SH-SY5Y (cell line): Measurements from ENCODE around the gene CRYBG2.

Experiments used
- GATA2 ChIP-seq: IDR thresholded peaks from 2 replicates; pipeline ENCODE4 v1.6.1; 2011; ENCODE audit warnings: mild to moderate bottlenecking, low read depth, low read length
- GATA3 ChIP-seq: IDR thresholded peaks from 2 replicates; pipeline ENCODE4 v1.6.1; 2011; ENCODE audit warnings: low read depth, mild to moderate bottlenecking, low read length, moderate library complexity

CRYBG2 gene

DNA sequence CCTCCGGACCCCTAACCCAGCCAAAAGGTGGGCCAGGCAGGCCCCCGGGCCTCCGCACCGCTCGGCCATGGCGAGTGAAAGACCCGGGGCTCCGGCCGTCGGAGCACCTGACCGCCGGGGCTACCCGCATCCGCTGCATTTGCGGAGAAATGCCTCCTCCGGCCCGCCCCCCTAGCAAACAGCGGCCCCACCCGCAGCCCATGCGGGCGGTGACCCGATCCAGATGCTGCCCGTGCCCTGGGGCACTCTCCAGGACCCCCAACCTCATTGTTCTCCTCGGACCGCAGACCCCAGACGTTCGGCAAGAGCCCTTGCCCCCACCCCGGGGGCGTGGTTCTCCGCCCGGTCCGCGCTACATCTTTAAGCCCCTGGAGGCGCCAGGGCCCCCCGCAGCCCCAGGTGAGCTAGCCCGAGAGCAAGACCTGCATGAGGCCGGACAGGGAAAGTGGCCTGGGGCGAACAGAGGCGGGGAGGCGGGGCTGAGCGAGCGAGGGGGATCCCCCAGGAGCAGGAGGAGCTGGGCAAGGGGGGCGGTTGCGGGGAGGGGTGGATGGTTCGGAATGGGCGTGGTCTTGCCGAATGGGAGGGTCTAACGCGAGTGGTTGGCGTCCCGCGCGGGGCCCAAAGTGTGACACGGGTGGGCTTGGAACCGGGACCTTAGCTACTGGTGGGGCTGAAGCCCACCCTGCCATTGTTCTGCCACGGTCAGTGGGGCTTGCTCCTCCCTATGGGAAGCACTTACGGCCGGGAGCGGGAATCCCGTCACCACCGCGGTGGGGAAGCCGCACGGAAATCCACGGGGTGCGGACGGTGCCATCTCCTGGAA is 6.3 kb upstream of the CRYBG2 start:
- TF ChIP-seq GATA2 (no peak), GATA3 (no peak)

- TF ChIP-seq GATA2 (no peak), GATA3 (no peak)
Observed at GRCh38 chr1:26358411-26359384, 4.8 kb upstream of the CRYBG2 start.

GRCh38 chr1:26357121-26357602 is 3.2 kb upstream of the CRYBG2 start:
- TF ChIP-seq GATA3 (no peak), GATA2 (no peak)

GRCh38 chr1:26356106-26356505 is 2.2 kb upstream of the CRYBG2 start:
- TF ChIP-seq GATA2 (no peak), GATA3 (no peak)

GRCh38 chr1:26354972-26355371 is 1.0 kb upstream of the CRYBG2 start:
- no peak for TF ChIP-seq GATA2
- TF ChIP-seq GATA3, result no peak

DNA sequence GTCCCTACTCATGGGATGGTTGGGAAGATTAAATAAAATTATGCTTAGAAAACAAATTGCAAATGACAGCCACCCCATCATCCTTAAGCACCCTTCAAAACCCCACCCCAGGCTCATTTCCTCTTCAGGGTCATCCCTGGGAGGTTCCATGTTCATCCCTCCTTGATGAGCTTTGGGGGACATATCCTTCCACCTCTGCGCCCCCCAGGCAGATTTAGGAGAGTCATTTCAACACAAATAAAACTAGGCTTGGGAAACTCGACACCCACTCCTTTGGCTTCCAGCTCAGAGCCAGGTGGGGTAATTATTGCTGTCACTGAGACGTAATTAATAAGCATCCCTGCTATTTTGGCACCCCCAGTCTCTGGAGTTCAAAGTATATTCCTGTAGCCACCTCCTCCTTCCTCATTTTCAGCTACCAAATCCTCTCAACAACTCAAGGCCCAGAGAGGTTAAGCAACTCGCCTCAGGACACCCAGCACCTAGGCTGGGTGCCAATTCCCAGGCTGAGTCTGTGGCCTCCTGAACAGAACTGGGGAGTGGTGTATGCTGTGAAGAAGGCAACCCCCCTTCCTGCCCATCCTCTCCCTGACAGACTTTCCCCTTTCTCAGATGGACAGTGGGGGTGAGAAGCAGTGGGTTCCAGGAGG is 595 bp downstream of the CRYBG2 start:
- TF ChIP-seq GATA3 (no peak), GATA2 (no peak)

GRCh38 chr1:26352338-26352679 is 1.6 kb downstream of the CRYBG2 start:
- no peak for TF ChIP-seq GATA2
- TF ChIP-seq GATA3, result no peak

DNA sequence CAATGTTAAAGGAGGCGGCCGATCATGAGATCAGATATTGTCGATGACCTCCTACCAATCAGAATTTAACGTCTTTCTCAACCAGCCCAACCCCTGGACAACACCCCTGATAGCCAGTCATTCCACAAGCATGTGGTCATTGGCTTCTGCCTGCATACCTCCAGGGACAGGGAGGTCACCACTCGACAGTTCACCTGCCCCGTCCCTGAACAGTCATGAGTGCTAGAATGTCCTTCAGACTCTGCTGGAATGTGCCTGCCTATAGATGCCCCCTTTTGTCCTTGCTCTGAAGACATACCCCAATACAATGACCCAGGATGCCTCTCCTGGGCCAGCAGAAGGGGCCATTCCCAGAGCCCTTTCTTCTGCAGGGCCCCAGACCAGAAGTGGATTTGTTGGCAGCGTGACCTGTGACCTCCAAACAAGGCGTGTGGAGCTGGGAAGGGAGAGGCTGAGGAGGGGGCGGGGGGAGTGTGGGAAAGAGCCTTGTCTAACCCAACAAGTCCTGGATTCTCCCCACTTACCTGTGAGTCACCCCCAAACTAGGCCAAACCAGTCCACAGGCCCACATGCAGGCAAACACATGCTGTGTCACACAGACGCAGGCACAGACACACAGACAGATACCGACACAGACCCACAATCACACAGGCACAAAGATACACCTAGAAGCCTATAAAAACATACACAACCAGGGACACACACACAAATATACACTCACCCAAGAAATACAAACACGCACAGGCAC is 2.2 kb downstream of the CRYBG2 start:
- TF ChIP-seq GATA3 (no peak), GATA2 (no peak)

DNA sequence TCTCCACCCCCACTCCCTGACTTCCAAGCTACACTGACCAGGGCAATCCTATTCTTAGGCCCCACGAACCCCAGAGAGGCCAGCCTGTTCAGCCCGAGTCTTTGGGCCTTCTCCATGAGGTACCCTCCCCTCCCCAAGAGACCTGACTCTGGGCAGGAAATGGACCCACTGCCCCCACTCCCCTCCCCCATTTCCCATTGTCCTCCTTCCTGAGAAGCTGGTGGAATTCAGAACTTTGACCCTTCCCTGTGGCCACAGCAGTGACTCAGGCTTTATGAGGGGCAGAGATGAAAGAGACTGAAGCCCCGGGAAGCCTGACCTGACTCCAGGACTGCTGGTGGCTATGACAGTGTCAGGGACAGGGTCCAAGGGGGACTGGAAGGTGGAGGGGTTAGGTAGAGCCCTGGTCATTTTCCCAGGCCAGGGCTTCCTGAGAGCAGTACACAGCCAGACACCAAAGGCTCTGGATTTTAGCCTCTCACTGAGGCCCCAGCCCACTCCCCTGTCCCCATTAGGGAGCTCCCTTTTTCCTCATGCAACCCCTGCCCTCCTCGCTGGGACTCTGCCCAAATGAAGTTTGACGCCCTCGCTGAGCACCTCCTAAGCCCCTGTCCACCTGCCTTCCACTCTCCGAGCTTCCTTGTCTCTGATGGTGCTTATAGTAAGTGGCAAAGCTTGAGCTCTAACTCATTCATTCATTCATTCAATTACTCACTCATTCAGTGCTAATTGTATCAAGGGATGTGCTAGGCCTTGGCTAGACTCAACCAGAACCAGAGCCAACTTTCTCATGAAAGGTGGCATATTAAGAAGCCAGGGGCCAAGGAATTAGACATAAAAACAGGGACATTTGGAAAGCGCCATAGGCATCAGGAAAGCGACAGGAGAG is 3.0 kb downstream of the CRYBG2 start:
- no peak for TF ChIP-seq GATA2
- TF ChIP-seq GATA3, result no peak

DNA sequence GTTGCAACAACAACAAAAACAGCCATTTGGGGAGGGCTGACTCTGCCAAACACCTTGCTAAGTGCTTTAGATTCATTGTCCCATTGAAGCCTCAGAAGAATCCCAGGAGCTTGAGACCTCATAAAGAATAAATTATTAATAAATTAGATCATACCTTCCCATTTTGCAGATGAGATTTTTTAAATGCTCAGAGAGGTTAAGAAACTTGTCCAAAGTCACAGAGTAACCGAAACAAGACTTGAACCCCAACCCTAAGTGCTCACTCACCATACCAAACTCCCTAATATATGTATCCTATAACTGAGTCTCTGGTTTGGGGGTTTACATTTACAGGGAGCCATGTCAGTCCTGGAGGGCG is 3.6 kb downstream of the CRYBG2 start:
- TF ChIP-seq GATA3, result no peak
- TF ChIP-seq GATA2, result no peak

GRCh38 chr1:26349877-26350244 is 4.1 kb downstream of the CRYBG2 start:
- TF ChIP-seq GATA2 (no peak), GATA3 (no peak)

- TF ChIP-seq GATA2 (no peak), GATA3 (no peak)
Observed at GRCh38 chr1:26349188-26349876, 4.6 kb downstream of the CRYBG2 start.
